ENCODE data around the gene DAD1. TPM values are rescaled to one million over a fixed set of nuclear protein-coding genes. Genes with fewer than 3 reads are reported as not detected.

Gene DAD1
- total RNA-seq, 1 donor from 2014 or later, result 223 TPM

- H3K9me3 Mint-ChIP-seq (ENCODE audit: unreplicated experiment), result no peaks in the 10 kb centered on the region
- no peaks in the 10 kb centered on the region for H3K27me3 Mint-ChIP-seq (ENCODE audit: unreplicated experiment)
- peaks cover 13% of the 10 kb centered on the region for H3K4me1 Mint-ChIP-seq (ENCODE audit: unreplicated experiment)
- DNase-seq (ENCODE audit: extremely low spot score, unreplicated experiment), result no peak
- H3K27ac Mint-ChIP-seq (ENCODE audit: unreplicated experiment), result no peak overlapping the region
- TF ChIP-seq CTCF (IDR thresholded peaks at IDR 0.05), result no peak
- H3K4me3 Mint-ChIP-seq (ENCODE audit: unreplicated experiment), result no peak overlapping the region
- H3K36me3 Mint-ChIP-seq (ENCODE audit: unreplicated experiment), result peaks cover 20% of the 10 kb centered on the region
These were observed 11.6 kb downstream of the DAD1 start for GRCh38 chr14:22577334-22577908.

GRCh38 chr14:22573804-22574203 is 15.2 kb downstream of the DAD1 start:
- Mint-ChIP-seq H3K4me1 (ENCODE audit: unreplicated experiment) (peaks cover 23% of the 10 kb centered on the region), H3K27ac (ENCODE audit: unreplicated experiment) (peak overlapping the region; percentile 41), H3K36me3 (ENCODE audit: unreplicated experiment) (peaks cover 26% of the 10 kb centered on the region), H3K9me3 (ENCODE audit: unreplicated experiment) (no peaks in the 10 kb centered on the region), H3K4me3 (ENCODE audit: unreplicated experiment) (no peak overlapping the region), H3K27me3 (ENCODE audit: unreplicated experiment) (no peaks in the 10 kb centered on the region)
- no peak for TF ChIP-seq CTCF (IDR thresholded peaks at IDR 0.05)
- no peak for DNase-seq (ENCODE audit: extremely low spot score, unreplicated experiment)

- Mint-ChIP-seq H3K27ac (ENCODE audit: unreplicated experiment) (peak overlapping the region; percentile 49), H3K36me3 (ENCODE audit: unreplicated experiment) (peaks cover 34% of the 10 kb centered on the region), H3K27me3 (ENCODE audit: unreplicated experiment) (no peaks in the 10 kb centered on the region), H3K4me1 (ENCODE audit: unreplicated experiment) (peaks cover 23% of the 10 kb centered on the region), H3K4me3 (ENCODE audit: unreplicated experiment) (no peak overlapping the region), H3K9me3 (ENCODE audit: unreplicated experiment) (no peaks in the 10 kb centered on the region)
- no peak for TF ChIP-seq CTCF (IDR thresholded peaks at IDR 0.05)
- no peak for DNase-seq (ENCODE audit: extremely low spot score, unreplicated experiment)
These were observed 16.4 kb downstream of the DAD1 start for GRCh38 chr14:22572562-22573058.

GRCh38 chr14:22570132-22570949 is 18.7 kb downstream of the DAD1 start:
- Mint-ChIP-seq H3K27ac (ENCODE audit: unreplicated experiment) (peak overlapping the region; percentile 84), H3K9me3 (ENCODE audit: unreplicated experiment) (no peaks in the 10 kb centered on the region), H3K4me3 (ENCODE audit: unreplicated experiment) (no peak overlapping the region), H3K36me3 (ENCODE audit: unreplicated experiment) (peaks cover 34% of the 10 kb centered on the region), H3K27me3 (ENCODE audit: unreplicated experiment) (no peaks in the 10 kb centered on the region), H3K4me1 (ENCODE audit: unreplicated experiment) (peaks cover 23% of the 10 kb centered on the region)
- no peak for DNase-seq (ENCODE audit: extremely low spot score, unreplicated experiment)
- peak; percentile 80 for TF ChIP-seq CTCF (IDR thresholded peaks at IDR 0.05)

GRCh38 chr14:22569737-22570131 is 19.3 kb downstream of the DAD1 start:
- TF ChIP-seq CTCF (IDR thresholded peaks at IDR 0.05), result no peak
- Mint-ChIP-seq H3K36me3 (ENCODE audit: unreplicated experiment) (peaks cover 35% of the 10 kb centered on the region), H3K4me1 (ENCODE audit: unreplicated experiment) (peaks cover 23% of the 10 kb centered on the region), H3K4me3 (ENCODE audit: unreplicated experiment) (no peak overlapping the region), H3K27ac (ENCODE audit: unreplicated experiment) (no peak overlapping the region), H3K27me3 (ENCODE audit: unreplicated experiment) (no peaks in the 10 kb centered on the region), H3K9me3 (ENCODE audit: unreplicated experiment) (no peaks in the 10 kb centered on the region)
- no peak for DNase-seq (ENCODE audit: extremely low spot score, unreplicated experiment)
